Esophagus muscularis mucosa (tissue), 4 donors: ENCODE data around the gene WBP11. TPM values are rescaled to one million over a fixed set of nuclear protein-coding genes. Genes with fewer than 3 reads are reported as not detected.

ENCODE experiments used
- DNase-seq: peaks from one replicate; pipeline ENCODE4 v3.0.0-alpha.2; 2017; ENCODE audit errors: extremely low spot score
- H3K27ac ChIP-seq, 4 donors: fragments of 200-600 bp; sonication (generic); replicated peaks in 1 of 4; 1 replicate in 3 of 4; 2 replicates in 1 of 4; pipeline ENCODE4 v1.5.1; 2016 to 2019; ENCODE audit warnings: mild to moderate bottlenecking in 1 of 4
- H3K27me3 ChIP-seq, 4 donors: fragments of 200-600 bp; sonication (generic); one replicate each; pipeline versions ENCODE4 v1.5.1 to v1.6.0; 2016 to 2019
- H3K36me3 ChIP-seq, 4 donors: fragments of 200-600 bp; sonication (generic); one replicate each; pipeline ENCODE4 v1.5.1; 2016 to 2019
- H3K4me1 ChIP-seq, 4 donors: fragments of 200-600 bp; sonication (generic); one replicate each; pipeline ENCODE4 v1.5.1; 2016 to 2019
- H3K4me3 ChIP-seq, 4 donors: fragments of 200-600 bp; sonication (generic); 1 replicate in 2 of 4; 2 replicates in 2 of 4; pipeline ENCODE4 v1.5.1; 2016 to 2019; ENCODE audit warnings: mild to moderate bottlenecking in 4 of 4, moderate library complexity in 1 of 4
- H3K9me3 ChIP-seq, 4 donors: fragments of 200-600 bp; sonication (generic); 1 replicate in 3 of 4; 2 replicates in 1 of 4; pipeline ENCODE4 v1.5.1; 2016 to 2019
- EP300 ChIP-seq: sonication (generic); formaldehyde crosslinking; IDR thresholded peaks from one replicate; pipeline ENCODE4 v1.6.1; 2017; ENCODE audit warnings: antibody characterized with exemption
- POLR2A ChIP-seq: fragments of 450-650 bp; IDR thresholded peaks from one replicate; pipeline ENCODE4 v1.6.1; 2017; ENCODE audit warnings: antibody characterized with exemption, moderate library complexity, mild to moderate bottlenecking, low read depth
- POLR2AphosphoS5 ChIP-seq, 2 donors: sonication (generic); formaldehyde crosslinking; IDR thresholded peaks; one replicate each; pipeline ENCODE4 v1.6.1; 2017; ENCODE audit warnings: antibody characterized with exemption in 2 of 2
- WGBS: methylation state at CpG from one replicate; pipeline ENCODE4 v1.1.5; 2018; 5-methylcytosine and 5-hydroxymethylcytosine counted together
- intact Hi-C: fragments of 100-400 bp; cut with DNase I; formaldehyde crosslinking; loops from one replicate; pipeline ENCODE4 v1.15.1; 2023
- total RNA-seq, 4 donors: library from RNA; depleted of rRNA; stranded (reverse); fragments of >200 nt; gene quantifications; one replicate each; pipeline versions ENCODE4 v1.1.0 to v1.2.1, GENCODE V29; 2016
- TF ChIP-seq, protein P1 (sequence below), 3 experiments: fragments of 200-600 bp in 2 of 3; fragments of 450-650 bp in 1 of 3; sonication (generic) in 2 of 3; IDR thresholded peaks; one replicate each; pipeline ENCODE4 v1.5.1; 2017 to 2019; ENCODE audit warnings: antibody characterized with exemption in 3 of 3, mild to moderate bottlenecking in 2 of 3, moderate library complexity in 1 of 3

Gene WBP11
- total RNA-seq, 4 donors from 2014 or later, result 18.2 to 25.7 (median 19.1) TPM

DNA sequence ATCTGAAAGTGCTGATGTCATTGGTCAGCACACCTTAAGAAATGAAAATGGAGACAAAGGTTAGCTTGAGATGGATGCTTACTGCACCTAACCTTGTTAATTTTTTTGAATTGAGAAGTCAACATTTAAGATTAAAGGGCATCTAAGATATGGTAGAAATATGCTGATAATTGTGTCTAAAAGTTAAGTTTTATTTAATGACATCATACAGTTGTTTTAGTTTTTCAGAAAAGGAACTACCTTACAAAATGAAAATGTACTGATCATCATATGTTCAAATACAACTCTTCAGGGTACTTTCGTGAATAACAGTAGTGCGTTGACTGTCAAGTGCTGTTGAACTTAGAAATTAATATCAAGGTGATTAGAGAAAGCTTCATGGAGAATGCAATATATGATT is 8.2 kb upstream of the WBP11 start:
- Histone ChIP-seq H3K36me3 (no peaks in the 10 kb centered on the region), H3K4me1 (peaks cover 0 to 5% (median 0%) of the 10 kb centered on the region in 4 donors), H3K4me3 (no peak overlapping the region), H3K27me3 (no peaks in the 10 kb centered on the region), H3K27ac (no peak overlapping the region), H3K9me3 (no peaks in the 10 kb centered on the region)
- intact Hi-C loops, result no loop called here
- DNase-seq, result no peak
- TF ChIP-seq POLR2AphosphoS5 (IDR thresholded peaks at IDR 0.05), result no peak
- TF ChIP-seq, protein P1, sequence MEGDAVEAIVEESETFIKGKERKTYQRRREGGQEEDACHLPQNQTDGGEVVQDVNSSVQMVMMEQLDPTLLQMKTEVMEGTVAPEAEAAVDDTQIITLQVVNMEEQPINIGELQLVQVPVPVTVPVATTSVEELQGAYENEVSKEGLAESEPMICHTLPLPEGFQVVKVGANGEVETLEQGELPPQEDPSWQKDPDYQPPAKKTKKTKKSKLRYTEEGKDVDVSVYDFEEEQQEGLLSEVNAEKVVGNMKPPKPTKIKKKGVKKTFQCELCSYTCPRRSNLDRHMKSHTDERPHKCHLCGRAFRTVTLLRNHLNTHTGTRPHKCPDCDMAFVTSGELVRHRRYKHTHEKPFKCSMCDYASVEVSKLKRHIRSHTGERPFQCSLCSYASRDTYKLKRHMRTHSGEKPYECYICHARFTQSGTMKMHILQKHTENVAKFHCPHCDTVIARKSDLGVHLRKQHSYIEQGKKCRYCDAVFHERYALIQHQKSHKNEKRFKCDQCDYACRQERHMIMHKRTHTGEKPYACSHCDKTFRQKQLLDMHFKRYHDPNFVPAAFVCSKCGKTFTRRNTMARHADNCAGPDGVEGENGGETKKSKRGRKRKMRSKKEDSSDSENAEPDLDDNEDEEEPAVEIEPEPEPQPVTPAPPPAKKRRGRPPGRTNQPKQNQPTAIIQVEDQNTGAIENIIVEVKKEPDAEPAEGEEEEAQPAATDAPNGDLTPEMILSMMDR (IDR thresholded peaks at IDR 0.05), result no peak
- WGBS, result 95% methylated on average over 2 of the region's 2 CpGs

DNA sequence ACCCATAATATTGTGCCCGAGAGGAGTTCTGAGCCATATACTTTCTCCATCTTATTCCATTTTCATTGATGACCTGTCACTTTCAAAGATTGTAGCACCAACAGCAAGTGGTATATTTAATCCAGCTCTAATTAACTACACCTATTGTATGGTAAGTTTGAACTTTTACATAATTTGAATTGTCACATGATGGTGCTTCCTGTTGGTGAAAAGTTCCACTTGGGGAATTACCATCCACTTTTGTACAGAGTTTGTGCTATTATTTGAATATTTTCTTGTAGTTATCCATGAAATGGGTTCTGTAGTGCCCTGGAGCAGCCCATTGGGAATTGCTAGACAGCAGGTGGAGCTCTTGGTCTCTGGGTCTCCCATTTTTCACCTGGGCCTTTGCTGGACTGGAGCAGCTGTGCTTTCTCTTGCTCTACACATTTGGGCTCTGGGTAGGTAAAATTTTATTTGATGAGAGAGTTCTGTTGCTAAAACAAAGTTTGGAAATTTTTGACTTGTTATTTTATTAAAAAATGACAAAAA is 7.7 kb upstream of the WBP11 start:
- WGBS, result 95% methylated on average over 1 of the region's 1 CpG
- no peak for DNase-seq
- no peaks in the 10 kb centered on the region for H3K36me3 ChIP-seq
- no peak overlapping the region for H3K27ac ChIP-seq
- no peaks in the 10 kb centered on the region for H3K27me3 ChIP-seq
- intact Hi-C loops, result no loop called here
- no peak for TF ChIP-seq POLR2AphosphoS5 (IDR thresholded peaks at IDR 0.05)
- TF ChIP-seq, protein P1 (IDR thresholded peaks at IDR 0.05), result peak; percentile 13 to 45 (median 35)
- no peaks in the 10 kb centered on the region for H3K9me3 ChIP-seq
- H3K4me1 ChIP-seq, result peaks cover 0 to 5% (median 0%) of the 10 kb centered on the region in 4 donors
- no peak overlapping the region for H3K4me3 ChIP-seq

GRCh38 chr12:14810167-14810952 is 7.1 kb upstream of the WBP11 start:
- no peaks in the 10 kb centered on the region for H3K36me3 ChIP-seq
- H3K27ac ChIP-seq, result no peak overlapping the region
- WGBS, result 92% methylated on average over 5 of the region's 5 CpGs
- no peak for DNase-seq
- H3K27me3 ChIP-seq, result no peaks in the 10 kb centered on the region
- H3K9me3 ChIP-seq, result no peaks in the 10 kb centered on the region
- H3K4me1 ChIP-seq, result peaks cover 0 to 5% (median 0%) of the 10 kb centered on the region in 4 donors
- intact Hi-C loops, result no loop called here
- no peak overlapping the region for H3K4me3 ChIP-seq
- no peak for TF ChIP-seq POLR2AphosphoS5 (IDR thresholded peaks at IDR 0.05)
- no peak for TF ChIP-seq EP300
- TF ChIP-seq, protein P1 (IDR thresholded peaks at IDR 0.05), result no peak
- no peak for TF ChIP-seq POLR2A

GRCh38 chr12:14803830-14804160 is 517 bp upstream of the WBP11 start:
- Histone ChIP-seq H3K9me3 (no peaks in the 10 kb centered on the region), H3K4me1 (peaks cover 13 to 24% (median 22%) of the 10 kb centered on the region in 4 donors), H3K27ac (peak overlapping the region; percentile 91 to 96 (median 92)), H3K27me3 (no peaks in the 10 kb centered on the region), H3K36me3 (peaks cover 0 to 16% (median 6%) of the 10 kb centered on the region in 4 donors), H3K4me3 (peak overlapping the region; percentile 82 to 96 (median 85))
- intact Hi-C loops, result loop anchor here (5.0 kb wide), 1 partner anchor 36 kb away; no protein-coding TSS in a partner anchor
- no peak for TF ChIP-seq EP300
- TF ChIP-seq POLR2AphosphoS5 (IDR thresholded peaks at IDR 0.05), result no peak
- DNase-seq, result no peak
- WGBS, result under 1% methylated on average over 12 of the region's 12 CpGs

DNA sequence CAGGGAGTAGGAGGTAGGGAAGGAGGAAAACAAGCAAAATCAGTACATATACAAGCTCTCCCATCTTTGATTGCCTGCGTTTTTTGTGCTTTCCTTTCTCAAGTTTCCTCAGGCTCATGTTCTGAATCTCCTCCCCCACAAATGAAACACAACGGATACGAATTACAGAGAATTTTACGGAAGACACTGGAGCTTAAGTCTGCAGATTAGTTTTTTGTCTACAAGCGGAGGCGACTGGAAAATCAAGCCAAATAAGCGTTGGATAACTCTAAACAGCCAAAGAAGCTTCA is 612 bp downstream of the WBP11 start:
- peak overlapping the region; percentile 82 to 96 (median 85) for H3K4me3 ChIP-seq
- TF ChIP-seq POLR2A, result no peak
- no peaks in the 10 kb centered on the region for H3K27me3 ChIP-seq
- peaks cover 1 to 27% (median 16%) of the 10 kb centered on the region in 4 donors for H3K36me3 ChIP-seq
- no peak for DNase-seq
- H3K9me3 ChIP-seq, result no peaks in the 10 kb centered on the region
- intact Hi-C loops, result loop anchor here (5.0 kb wide), 1 partner anchor 35 kb away; no protein-coding TSS in a partner anchor
- 0% methylated on average over 7 of the region's 7 CpGs for WGBS
- peaks cover 13 to 24% (median 22%) of the 10 kb centered on the region in 4 donors for H3K4me1 ChIP-seq
- H3K27ac ChIP-seq, result peak overlapping the region; percentile 91 to 96 (median 92)
